NCI-H2227 (cell line): Measurements from ENCODE around the gene GABRG3.
A peak's percentile ranks its signal among the peaks of the same experiment; 100 is the strongest.
"Not testable (repeated sequence)": the region's sequence is repeated elsewhere in the genome, so short reads cannot be mapped to it uniquely, and the experiment has no call there.

Source experiments
- DNase-seq: peaks from one replicate; lab custom pipeline; 2025; ENCODE audit not compliant: unreplicated experiment; lab: John Stamatoyannopoulos, UW

GABRG3 gene

GRCh38 chr15:26985050-26985449 lies 14.1 kb downstream of the GABRG3 start:
- no peak for DNase-seq

GRCh38 chr15:26996250-26996649 lies 25.3 kb downstream of the GABRG3 start:
- no peak for DNase-seq

GRCh38 chr15:27003003-27003402 lies 32.0 kb downstream of the GABRG3 start:
- DNase-seq = not testable (repeated sequence)

- not testable (repeated sequence) for DNase-seq
Measured at GRCh38 chr15:27004226-27004625, 33.2 kb downstream of the GABRG3 start.

- peak; percentile 64 for DNase-seq
Measured at GRCh38 chr15:27017168-27017809, 46.3 kb downstream of the GABRG3 start.

GRCh38 chr15:27019687-27020086 lies 48.7 kb downstream of the GABRG3 start:
- DNase-seq = no peak

- DNase-seq = peak; percentile 36
Measured at GRCh38 chr15:27025481-27025966, 54.5 kb downstream of the GABRG3 start.

GRCh38 chr15:27027229-27027628 lies 56.2 kb downstream of the GABRG3 start:
- DNase-seq = no peak

GRCh38 chr15:27028858-27029477 lies 58.0 kb downstream of the GABRG3 start:
- DNase-seq = peak; percentile 16

- no peak for DNase-seq
Measured at GRCh38 chr15:27036210-27036609, 65.2 kb downstream of the GABRG3 start.

- no peak for DNase-seq
Measured at GRCh38 chr15:27037501-27037900, 66.5 kb downstream of the GABRG3 start.

GRCh38 chr15:27039152-27039551 lies 68.2 kb downstream of the GABRG3 start:
- DNase-seq = no peak

- no peak for DNase-seq
Measured at GRCh38 chr15:27042230-27042629, 71.2 kb downstream of the GABRG3 start.

GRCh38 chr15:27042646-27043045 lies 71.7 kb downstream of the GABRG3 start:
- no peak for DNase-seq

- no peak for DNase-seq
Measured at GRCh38 chr15:27043770-27044169, 72.8 kb downstream of the GABRG3 start.

- DNase-seq = no peak
Measured at GRCh38 chr15:27045796-27046195, 74.8 kb downstream of the GABRG3 start.

- no peak for DNase-seq
Measured at GRCh38 chr15:27046880-27047279, 75.9 kb downstream of the GABRG3 start.

GRCh38 chr15:27050163-27050562 lies 79.2 kb downstream of the GABRG3 start:
- no peak for DNase-seq

- DNase-seq = no peak
Measured at GRCh38 chr15:27054426-27054825, 83.4 kb downstream of the GABRG3 start.

- no peak for DNase-seq
Measured at GRCh38 chr15:27057904-27058645, 87.1 kb downstream of the GABRG3 start.

- DNase-seq = no peak
Measured at GRCh38 chr15:27058939-27059338, 88.0 kb downstream of the GABRG3 start.

- DNase-seq = peak; percentile 30
Measured at GRCh38 chr15:27059610-27060202, 88.7 kb downstream of the GABRG3 start.
